ENCODE data around the gene SLC38A3.

DNA sequence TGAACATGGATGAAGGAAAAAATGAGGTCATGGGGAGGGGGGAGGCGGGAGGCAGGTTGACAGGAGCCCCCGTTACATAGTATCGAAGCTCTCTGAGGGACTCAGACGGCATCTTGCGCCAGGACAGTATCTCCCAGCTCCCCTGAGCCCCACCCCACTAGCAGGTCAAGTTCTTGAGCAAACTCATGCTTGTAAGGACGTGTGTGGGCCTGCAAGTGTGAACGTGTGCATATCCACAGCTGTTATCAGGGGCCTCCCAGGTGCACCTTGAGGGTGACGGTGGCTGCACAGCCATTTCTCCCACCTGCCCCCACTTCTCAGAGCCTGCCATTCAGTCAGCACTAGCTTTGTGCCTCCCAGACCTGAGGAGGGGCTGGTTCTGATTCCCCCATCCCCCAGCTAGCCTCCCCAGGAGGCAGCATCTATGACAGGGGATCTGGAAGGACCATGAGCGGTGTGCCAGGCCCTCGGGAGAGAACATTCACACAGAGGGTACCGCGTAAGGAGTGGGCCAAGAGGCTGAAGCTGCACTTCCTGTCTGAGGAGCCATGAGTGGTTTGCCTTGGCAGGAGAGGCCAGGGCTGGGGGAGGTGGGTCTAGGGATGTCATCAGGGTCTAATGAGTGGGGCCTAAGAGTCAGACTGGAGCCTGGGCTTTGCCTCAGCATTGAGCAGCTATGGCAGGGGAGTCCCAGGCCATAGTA lies 47.1 kb upstream of the SLC38A3 start:
- TF ChIP-seq, protein P1, sequence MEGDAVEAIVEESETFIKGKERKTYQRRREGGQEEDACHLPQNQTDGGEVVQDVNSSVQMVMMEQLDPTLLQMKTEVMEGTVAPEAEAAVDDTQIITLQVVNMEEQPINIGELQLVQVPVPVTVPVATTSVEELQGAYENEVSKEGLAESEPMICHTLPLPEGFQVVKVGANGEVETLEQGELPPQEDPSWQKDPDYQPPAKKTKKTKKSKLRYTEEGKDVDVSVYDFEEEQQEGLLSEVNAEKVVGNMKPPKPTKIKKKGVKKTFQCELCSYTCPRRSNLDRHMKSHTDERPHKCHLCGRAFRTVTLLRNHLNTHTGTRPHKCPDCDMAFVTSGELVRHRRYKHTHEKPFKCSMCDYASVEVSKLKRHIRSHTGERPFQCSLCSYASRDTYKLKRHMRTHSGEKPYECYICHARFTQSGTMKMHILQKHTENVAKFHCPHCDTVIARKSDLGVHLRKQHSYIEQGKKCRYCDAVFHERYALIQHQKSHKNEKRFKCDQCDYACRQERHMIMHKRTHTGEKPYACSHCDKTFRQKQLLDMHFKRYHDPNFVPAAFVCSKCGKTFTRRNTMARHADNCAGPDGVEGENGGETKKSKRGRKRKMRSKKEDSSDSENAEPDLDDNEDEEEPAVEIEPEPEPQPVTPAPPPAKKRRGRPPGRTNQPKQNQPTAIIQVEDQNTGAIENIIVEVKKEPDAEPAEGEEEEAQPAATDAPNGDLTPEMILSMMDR (IDR thresholded peaks at IDR 0.05): no peak
- TF ChIP-seq EZH2 (IDR thresholded peaks at IDR 0.05; ENCODE audit: borderline replicate concordance, insufficient read depth, low read depth, low read length, poor library complexity, severe bottlenecking): no peak

All from B cell (primary cell).